GM10847 (cell line): ENCODE results near the gene SLC9A6.

Experiments
- POLR2A ChIP-seq: IDR thresholded peaks from 2 replicates; pipeline ENCODE4 v1.6.1; 2011; ENCODE audit not compliant: insufficient read length; ENCODE audit errors: extremely low read depth

The SLC9A6 gene

DNA sequence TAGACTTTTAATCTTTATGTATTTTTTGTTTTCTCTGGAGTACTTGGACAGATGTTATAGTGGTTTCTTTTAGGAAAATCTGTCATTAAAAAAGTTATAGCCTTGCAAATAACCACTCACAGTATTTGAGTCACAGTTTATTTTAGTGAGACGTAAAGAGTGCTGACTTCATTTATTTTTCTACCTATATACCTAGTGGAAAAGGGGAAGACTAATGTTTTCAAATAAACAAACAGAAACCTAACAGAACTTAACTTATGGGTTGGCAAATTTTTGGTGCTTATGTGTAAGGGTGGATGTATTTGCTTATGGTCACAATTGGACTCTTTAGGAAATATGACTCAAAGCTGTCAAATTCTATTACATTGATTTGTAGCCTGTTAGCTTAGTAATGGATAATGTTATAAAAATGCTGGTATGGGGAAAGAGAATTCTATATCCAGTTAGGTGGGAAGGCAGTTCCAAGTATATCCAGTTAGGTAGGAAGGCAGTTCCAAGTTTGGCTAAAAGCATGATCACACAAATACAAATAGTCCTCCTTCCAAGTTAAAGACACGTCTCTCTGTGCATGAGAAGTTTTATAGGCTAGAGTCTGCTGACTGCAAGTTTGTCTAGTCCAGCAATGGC is 61.9 kb downstream of the SLC9A6 start:
- TF ChIP-seq POLR2A = no peak

DNA sequence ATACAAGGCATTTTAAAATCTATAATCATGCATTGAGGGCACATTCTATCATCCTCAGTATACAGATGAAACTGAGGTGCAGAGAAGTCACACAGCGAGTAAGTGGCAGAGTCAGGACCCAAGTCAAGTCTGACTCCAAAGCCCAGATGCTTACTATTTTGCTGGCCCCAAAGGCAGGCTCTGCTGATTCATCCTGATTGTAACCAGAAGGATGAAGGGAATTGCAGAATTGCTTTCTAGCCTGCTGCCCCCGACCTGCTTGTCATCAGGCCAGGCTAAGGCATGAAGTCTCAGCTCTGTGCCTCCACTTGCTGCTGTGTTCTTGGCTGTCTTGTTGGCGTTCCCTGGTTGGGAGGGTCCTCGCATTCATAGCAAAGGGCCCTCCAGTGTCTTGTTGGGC is 62.7 kb downstream of the SLC9A6 start:
- TF ChIP-seq POLR2A = no peak

DNA sequence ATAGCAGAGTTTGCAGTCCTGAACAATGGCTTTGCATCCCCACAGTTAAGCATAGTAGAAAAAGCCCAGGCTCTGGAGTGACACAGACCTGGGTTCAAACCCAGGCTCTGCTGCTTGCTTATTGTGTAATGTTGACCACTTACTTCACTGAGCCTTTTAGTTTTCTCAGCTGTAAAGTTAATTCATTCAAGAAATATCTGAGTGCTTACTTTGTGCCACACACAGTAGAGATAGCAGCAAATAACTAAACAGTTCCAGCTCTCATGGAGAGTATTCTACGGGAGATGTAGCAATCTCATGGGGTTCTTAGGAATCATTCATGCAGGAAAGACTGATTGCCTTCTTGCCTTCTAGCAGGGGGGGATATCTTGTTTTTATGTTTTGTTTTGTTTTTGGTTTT is 63.2 kb downstream of the SLC9A6 start:
- no peak for TF ChIP-seq POLR2A

DNA sequence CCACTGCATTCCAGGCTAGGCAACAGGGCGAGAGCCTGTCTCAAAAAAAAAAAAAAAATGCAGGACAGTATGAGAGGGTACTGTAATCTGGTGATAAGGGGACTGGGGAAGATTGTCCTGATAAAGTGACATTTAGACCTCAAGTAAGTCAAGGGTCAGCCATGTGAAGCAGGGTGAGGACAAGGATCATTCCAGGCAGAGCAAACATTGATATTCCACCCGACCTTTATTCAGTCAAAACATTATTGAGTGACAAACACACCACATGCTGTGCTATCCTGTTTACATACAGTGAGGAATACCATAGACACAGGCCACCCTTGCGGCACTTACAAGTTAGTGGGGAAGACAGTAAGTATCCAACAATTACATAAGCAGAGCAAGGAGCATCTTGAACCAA is 64.4 kb downstream of the SLC9A6 start:
- no peak for TF ChIP-seq POLR2A

DNA sequence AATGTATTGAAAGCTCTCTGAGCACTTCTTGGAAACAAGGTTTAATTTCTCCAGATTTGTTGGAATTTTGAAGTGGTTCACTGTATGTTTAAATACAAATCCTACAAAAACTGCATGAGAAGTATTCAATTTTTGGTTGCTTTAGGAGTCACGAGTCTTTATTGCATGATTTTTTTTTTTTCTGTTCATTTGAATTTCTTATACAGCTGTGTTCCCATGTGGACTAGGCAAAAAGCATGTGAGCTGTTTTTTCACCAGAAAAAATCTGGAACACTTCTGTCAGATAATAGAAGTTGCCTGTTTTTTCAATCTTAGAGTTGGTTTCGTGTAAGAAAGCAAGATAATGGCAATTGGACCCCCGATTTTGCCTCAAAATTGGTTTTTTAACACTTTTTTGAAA is 66.4 kb downstream of the SLC9A6 start:
- no peak for TF ChIP-seq POLR2A

DNA sequence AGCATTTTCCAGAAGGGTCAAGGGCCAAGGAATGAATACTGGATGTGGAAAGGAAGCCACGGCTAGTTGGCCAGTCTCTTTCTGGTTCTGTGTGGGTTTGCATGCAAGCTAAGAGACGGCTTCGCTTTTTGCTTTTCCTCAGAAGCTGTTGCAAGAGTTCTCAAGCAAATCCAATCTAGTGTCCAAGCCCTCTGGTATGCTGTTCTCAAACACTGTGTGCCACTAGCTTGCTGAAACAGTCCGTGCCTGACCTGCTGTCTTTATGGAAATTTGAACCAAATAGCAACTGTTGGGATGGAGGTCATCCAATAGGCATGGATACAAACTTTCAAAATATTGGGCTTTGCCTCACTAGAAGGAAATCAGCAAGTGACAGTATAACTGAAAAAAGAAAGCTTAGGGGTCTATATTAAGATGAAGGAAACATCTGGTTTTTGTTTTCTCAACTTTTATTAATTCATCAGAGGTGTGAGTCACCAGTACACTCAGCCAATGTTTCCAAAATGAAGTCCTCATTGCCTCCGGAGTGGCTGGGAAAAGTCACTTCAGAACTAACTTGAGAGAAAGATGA is 70.5 kb downstream of the SLC9A6 start:
- no peak for TF ChIP-seq POLR2A

DNA sequence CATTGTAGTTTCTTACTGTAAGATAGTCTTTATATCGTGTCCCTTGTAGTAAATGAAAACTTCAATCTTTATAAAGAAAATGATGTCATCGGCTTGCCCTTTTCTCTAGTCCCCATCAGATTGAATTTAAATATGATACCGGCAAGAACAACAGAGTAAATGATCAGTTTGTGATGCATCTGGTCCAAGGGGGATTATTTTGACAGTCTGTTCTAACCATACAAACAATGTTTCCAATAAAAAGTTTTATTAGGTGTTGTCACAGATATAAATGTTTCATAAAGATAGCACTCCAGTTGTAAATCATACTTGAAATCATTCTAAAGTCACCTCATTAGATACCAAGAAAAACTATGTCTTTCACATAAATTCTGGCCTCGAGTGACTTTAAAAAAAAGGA is 72.3 kb downstream of the SLC9A6 start:
- TF ChIP-seq POLR2A = no peak

DNA sequence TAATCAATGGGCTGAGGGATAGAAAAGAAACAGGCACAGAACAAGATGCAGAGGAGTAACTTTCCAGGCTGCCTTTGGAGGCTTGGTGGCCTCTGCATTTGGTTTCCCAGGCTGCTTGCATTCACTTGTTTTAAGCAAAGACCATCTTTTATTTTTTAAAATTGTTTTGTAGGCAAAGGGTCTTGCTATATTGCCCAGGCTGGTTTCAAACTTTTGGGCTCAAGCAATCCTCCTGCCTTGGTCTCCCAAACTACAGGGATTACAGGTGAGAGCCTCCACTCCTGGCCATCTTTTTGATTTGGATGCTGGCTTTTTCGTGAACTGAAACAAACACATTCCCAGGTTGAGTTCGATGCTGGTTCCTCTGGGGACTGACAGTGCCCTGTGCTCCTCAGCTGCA is 74.1 kb downstream of the SLC9A6 start:
- no peak for TF ChIP-seq POLR2A

DNA sequence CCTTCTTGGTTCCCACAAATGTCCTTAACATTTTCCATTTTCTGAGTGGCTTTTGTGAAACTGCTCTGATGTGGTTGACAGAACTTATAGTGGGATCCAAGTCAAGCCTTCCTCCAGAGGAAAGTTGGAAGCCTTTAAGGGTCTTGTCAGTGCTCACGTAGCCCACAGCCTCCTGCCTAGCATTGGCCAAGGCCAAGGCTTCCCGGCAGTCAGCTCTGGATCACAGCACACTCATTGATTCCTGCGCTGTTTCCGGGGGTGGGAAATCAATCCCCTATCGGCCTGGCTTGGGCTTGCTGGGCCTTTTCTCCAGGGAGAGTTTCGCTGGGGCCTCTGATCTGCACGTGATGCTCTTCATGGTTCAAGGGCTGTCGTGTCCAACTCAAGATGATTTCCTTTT is 76.1 kb downstream of the SLC9A6 start:
- TF ChIP-seq POLR2A = no peak

DNA sequence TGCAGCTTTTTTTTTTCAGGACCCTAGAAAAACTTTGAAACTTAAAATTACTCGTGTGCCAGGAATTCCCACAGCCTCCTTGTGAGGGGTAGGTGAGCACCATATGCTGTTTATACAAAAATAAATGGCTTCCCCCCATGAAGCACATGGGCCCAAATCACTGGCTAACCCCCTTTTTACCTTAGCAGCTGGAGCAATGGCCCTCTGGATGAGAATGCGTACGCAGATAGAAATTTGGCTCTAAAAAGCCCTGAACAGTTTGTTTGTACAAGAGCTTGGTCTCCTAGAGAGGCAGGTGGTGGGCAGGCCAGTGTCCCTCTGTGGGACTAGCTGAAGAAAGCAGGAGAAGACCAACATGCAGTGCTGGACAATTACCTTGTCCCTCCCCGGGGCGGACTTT is 76.5 kb downstream of the SLC9A6 start:
- TF ChIP-seq POLR2A = no peak

DNA sequence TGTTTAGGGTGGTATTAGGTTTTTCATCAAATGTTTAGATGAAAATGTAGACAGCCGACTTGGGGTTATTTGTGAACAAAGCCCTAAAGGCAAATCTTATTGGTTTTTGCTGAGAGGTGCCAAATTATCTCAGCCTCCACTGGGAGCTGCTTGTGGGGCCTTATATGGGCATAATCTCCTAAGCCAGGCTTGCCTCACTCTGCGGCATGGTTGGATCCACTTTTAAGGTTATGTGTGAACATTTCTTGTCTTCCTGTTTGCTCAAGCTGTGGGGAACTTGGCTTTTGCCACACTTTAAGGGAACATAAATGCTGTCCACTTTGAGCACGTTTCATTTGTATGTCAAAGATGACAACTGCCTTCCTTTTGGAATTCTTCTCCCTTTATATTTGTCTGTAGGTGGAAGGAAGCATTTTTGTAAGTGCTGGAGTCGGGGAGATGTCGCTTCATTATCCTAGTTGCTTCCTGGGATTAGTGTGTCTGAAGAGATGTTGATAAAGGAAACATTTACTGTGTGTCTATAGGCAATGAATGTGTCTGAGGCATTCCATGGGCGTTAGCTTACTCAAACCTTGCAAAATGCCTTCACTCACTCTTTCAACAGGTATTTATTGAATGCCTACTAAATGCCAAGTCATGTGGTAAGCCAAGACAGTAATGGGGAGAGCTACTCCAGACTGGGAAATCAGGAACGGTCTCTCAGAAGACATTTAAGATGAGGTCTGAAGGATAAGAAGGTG is 78.3 kb downstream of the SLC9A6 start:
- TF ChIP-seq POLR2A = no peak

DNA sequence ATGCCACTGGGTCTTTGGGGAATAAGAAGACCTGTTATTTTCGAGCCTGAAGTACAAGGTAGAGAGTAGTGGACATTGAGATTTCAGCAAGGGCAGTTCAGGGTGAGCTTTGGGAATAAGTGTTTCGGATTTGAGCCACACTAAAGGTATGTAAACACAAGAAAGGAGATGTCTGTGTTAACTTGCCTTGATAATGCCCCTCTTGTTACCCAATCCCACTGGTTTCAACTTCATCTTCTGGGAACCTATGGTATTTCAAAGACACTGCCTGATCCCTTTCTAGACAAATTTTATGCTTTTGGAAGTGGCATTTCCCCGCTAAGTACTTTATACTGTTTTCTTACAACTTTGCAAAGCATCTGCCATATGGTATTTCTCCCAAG is 79.4 kb downstream of the SLC9A6 start:
- no peak for TF ChIP-seq POLR2A

DNA sequence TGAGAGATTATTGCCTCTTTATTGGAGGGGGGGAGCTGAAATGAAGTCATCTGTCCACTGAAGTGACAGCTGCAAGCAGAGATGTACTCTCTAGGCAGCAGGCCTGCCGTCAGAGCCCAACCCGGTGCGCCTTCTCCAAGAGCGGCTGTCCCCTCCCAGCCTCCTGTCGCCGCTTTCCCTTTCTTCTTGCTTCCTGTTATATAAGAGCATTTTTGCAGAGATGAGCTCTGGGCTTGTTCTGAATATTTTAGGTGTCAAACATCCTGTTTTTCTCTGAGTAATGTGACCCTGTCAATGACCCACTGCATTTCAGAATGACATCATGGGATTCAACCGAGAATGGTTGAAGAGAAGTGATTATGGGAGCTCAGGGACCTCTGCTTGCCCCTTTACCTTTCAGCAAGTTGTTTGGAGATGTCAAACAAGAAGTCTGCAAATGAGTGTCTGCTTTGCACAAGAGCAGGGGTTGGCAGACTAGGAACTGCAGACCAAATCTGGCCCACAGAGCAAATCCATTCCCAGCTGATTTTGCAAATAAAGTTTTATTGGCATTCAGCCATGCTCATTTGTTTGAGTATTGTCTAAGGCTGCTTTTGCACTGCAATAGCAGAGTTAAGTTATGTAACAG is 79.9 kb downstream of the SLC9A6 start:
- TF ChIP-seq POLR2A = no peak

DNA sequence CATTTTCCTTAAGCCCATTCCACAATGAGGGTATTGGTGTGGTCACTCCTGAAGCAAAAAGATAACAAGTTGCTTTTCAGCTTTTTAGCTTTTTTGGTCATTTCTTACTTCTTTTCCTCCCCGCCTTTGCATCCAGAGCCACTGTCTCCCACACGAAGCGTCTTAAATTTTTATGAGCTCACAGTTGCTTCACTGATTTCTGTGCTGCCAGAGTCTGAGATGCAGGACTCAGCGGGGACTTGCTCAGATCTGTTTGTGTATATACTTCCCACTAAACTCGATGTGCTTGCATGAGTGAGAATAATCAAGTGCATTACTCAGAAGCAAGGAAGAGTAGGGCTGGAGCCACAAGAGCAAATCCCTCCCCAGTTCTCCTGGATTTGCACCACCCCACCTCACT is 81.9 kb downstream of the SLC9A6 start:
- no peak for TF ChIP-seq POLR2A

DNA sequence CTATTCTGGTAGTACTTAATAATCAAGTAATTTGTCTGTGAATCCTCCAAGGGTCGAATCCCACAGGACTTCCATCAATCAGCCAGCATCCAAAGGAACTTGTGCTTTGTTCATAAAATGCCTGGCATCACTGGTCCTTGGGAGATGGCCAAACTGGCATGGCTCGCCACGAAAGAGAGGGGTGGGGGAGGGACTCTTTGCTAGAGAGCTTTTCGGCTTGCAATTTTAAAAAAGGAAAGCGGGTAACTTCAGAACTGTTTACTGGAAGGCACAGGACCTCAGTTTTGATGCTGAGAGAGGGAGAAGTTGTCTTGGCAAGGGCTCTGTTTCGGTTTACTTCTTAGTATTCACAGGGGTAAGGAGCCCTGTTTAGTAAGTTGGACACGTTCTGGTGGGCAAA is 82.7 kb downstream of the SLC9A6 start:
- no peak for TF ChIP-seq POLR2A

DNA sequence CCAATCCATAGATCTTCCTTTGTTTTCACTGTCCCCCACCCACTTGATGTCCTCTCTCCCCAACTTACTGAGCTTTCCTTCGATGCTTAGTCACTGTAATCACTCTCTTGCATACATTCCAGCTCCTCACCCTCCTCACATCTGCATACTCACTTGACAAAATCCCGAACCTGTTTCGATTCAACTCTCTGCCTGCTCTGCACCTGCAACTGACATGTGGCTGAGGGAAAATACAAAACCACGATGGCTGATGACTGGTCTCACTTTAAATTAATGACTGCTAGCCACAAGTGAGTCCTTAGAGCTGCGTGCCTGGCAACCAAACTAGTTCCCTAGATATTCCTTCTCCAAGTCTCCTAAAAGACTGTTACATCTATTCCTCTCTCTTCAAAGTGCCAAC is 91.7 kb downstream of the SLC9A6 start:
- TF ChIP-seq POLR2A = no peak

DNA sequence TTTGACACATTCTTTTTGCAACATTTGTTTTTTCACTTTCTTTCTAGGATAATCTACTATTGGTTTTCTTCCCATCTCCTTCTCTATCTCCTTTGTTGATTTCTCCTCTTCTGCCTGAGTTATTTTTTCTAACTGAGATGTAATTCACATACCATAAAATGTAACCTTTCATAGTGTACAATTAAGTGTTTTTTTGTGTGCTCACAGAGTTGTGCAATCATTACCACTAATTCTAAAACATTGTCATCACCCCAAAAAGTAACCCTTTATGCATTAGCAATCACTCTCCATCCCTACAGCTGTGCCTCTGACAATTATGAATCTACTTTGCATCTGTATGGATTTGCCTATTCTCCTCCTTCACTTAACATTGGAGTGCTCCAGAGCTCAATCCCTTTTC is 95.5 kb downstream of the SLC9A6 start:
- TF ChIP-seq POLR2A = no peak

DNA sequence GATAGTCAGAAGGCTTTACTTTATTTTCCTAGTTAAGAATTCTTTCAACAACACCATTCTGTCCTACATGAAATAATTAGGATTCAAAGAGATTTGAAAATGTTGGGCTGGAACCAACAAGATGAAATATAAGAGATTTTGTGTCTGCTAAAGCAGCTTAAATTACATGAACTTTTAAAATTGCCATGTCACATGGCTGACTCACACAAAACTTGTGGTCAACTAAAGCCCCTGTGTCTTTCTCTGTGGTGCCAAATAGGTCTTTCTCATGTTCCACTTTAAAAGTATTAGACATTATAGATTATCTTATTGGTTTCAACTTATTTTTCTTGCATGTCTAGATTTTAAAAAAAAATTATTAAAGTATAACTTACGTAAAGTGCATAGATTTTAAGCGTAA is 101.3 kb downstream of the SLC9A6 start:
- no peak for TF ChIP-seq POLR2A
